Endothelial cell of umbilical vein (primary cell): ENCODE measurements around the gene SORCS2.

Experiments used
- EZH2 ChIP-seq: IDR thresholded peaks from 2 replicates; pipeline ENCODE4 v1.6.1; 2012; ENCODE audit warnings: borderline replicate concordance, low read depth, mild to moderate bottlenecking, moderate library complexity, low read length, inconsistent platforms; ENCODE audit not compliant: severe bottlenecking
- POLR2A ChIP-seq: IDR thresholded peaks from 2 replicates; pipeline ENCODE4 v1.6.1; 2012; ENCODE audit warnings: low read depth, mild to moderate bottlenecking, control low read depth, low read length
- TF ChIP-seq, protein P1 (sequence below), 2 donors: IDR thresholded peaks; 1 replicate in 1 of 2; 2 replicates in 1 of 2; pipeline ENCODE4 v1.5.1; 2011; ENCODE audit warnings: low read length in 2 of 2, mild to moderate bottlenecking in 2 of 2, moderate library complexity in 2 of 2, control low read depth in 1 of 2, inconsistent platforms in 1 of 2, low read depth in 1 of 2; ENCODE audit not compliant: insufficient read depth in 1 of 2; ENCODE audit errors: extremely low read depth in 1 of 2
- TF ChIP-seq, protein P2 (sequence below): IDR thresholded peaks from 2 replicates; pipeline ENCODE4 v1.6.1; 2011; ENCODE audit not compliant: insufficient read depth, insufficient read length

DNA sequence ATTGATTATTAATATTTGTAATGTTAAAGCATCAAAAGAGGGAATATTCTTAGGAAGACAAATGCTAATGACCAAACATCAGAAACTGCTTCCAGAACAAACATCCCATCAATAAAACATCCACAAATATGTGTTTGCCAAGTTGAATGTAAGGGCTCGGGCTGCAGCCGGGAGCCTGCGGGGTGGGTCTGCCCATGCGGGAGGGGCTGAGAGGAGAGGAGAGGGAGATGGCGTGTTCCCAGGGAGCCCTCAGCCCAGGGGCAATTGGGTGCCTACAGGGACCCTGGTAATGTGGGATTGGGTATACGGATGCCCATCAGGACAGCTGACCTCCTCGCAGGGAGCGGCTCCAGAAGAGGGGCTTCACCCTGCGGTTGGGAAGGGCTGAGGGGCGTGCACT, 280.7 kb downstream of the SORCS2 start:
- TF ChIP-seq POLR2A = no peak
- TF ChIP-seq, protein P1, sequence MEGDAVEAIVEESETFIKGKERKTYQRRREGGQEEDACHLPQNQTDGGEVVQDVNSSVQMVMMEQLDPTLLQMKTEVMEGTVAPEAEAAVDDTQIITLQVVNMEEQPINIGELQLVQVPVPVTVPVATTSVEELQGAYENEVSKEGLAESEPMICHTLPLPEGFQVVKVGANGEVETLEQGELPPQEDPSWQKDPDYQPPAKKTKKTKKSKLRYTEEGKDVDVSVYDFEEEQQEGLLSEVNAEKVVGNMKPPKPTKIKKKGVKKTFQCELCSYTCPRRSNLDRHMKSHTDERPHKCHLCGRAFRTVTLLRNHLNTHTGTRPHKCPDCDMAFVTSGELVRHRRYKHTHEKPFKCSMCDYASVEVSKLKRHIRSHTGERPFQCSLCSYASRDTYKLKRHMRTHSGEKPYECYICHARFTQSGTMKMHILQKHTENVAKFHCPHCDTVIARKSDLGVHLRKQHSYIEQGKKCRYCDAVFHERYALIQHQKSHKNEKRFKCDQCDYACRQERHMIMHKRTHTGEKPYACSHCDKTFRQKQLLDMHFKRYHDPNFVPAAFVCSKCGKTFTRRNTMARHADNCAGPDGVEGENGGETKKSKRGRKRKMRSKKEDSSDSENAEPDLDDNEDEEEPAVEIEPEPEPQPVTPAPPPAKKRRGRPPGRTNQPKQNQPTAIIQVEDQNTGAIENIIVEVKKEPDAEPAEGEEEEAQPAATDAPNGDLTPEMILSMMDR (IDR thresholded peaks at IDR 0.05; ENCODE audit: extremely low read depth in 1 of 2, insufficient read depth in 1 of 2, low read depth in 1 of 2, low read length in 2 of 2) = no peak
- no peak for TF ChIP-seq EZH2
- TF ChIP-seq, protein P2, sequence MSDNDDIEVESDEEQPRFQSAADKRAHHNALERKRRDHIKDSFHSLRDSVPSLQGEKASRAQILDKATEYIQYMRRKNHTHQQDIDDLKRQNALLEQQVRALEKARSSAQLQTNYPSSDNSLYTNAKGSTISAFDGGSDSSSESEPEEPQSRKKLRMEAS = no peak
